ENCODE measurements around the gene ZEB2. TPM values are rescaled to one million over a fixed set of nuclear protein-coding genes. Genes with fewer than 3 reads are reported as not detected.

The ZEB2 gene
- total RNA-seq, 4 donors from 2014 or later = 21.7 to 52.1 (median 37.9) TPM

GRCh38 chr2:144458541-144458940, 61.4 kb downstream of the ZEB2 start:
- no peaks in the 10 kb centered on the region for H3K4me1 ChIP-seq
- no peak for DNase-seq
- TF ChIP-seq CTCF (IDR thresholded peaks at IDR 0.05) = no peak
- TF ChIP-seq POLR2A (IDR thresholded peaks at IDR 0.05) = no peak
- H3K27ac ChIP-seq = no peak overlapping the region
- no peaks in the 10 kb centered on the region for H3K9me3 ChIP-seq
- intact Hi-C loops (cut with DNase I) = no loop called here
- H3K27me3 ChIP-seq = no peaks in the 10 kb centered on the region
- H3K4me3 ChIP-seq (replicated peaks in 1 of 3) = no peak overlapping the region
- WGBS, 2 donors = 85 to 95% methylated on average over 3 of the region's 3 CpGs
- H3K36me3 ChIP-seq = no peaks in the 10 kb centered on the region

GRCh38 chr2:144456680-144457079, 63.2 kb downstream of the ZEB2 start:
- Histone ChIP-seq H3K27me3 (no peaks in the 10 kb centered on the region), H3K27ac (no peak overlapping the region), H3K4me1 (no peaks in the 10 kb centered on the region), H3K4me3 (replicated peaks in 1 of 3) (no peak overlapping the region), H3K9me3 (no peaks in the 10 kb centered on the region), H3K36me3 (no peaks in the 10 kb centered on the region)
- intact Hi-C loops (cut with DNase I) = no loop called here
- 35 to 37% methylated on average over 3 of the region's 3 CpGs for WGBS, 2 donors
- no peak for TF ChIP-seq POLR2A (IDR thresholded peaks at IDR 0.05)
- no peak for TF ChIP-seq CTCF (IDR thresholded peaks at IDR 0.05)
- no peak for DNase-seq

- Histone ChIP-seq H3K4me3 (replicated peaks in 1 of 3) (no peak overlapping the region), H3K4me1 (no peaks in the 10 kb centered on the region), H3K36me3 (no peaks in the 10 kb centered on the region), H3K9me3 (no peaks in the 10 kb centered on the region), H3K27me3 (no peaks in the 10 kb centered on the region), H3K27ac (no peak overlapping the region)
- WGBS, 2 donors = 76 to 80% methylated on average over 3 of the region's 3 CpGs
- no peak for DNase-seq
- intact Hi-C loops (cut with DNase I) = no loop called here
- TF ChIP-seq CTCF (IDR thresholded peaks at IDR 0.05) (no peak), POLR2A (IDR thresholded peaks at IDR 0.05) (no peak)
Measured at GRCh38 chr2:144455987-144456386, 63.9 kb downstream of the ZEB2 start.

- WGBS, 2 donors = 76 to 82% methylated on average over 8 of the region's 8 CpGs
Measured at GRCh38 chr2:144454466-144455287, 65.2 kb downstream of the ZEB2 start.

More at GRCh38 chr2:144454466-144455287, 65.2 kb downstream of the ZEB2 start:
- Histone ChIP-seq H3K27me3 (no peaks in the 10 kb centered on the region), H3K9me3 (no peaks in the 10 kb centered on the region), H3K36me3 (no peaks in the 10 kb centered on the region), H3K27ac (no peak overlapping the region), H3K4me3 (replicated peaks in 1 of 3) (no peak overlapping the region), H3K4me1 (no peaks in the 10 kb centered on the region)
- TF ChIP-seq CTCF (IDR thresholded peaks at IDR 0.05) = no peak
- no peak for TF ChIP-seq POLR2A (IDR thresholded peaks at IDR 0.05)
- no peak for DNase-seq
- intact Hi-C loops (cut with DNase I) = no loop called here

Data from thyroid gland (tissue), 4 donors.